Measurements from ENCODE around the gene NUDT1. TPM values are rescaled to one million over a fixed set of nuclear protein-coding genes. Genes with fewer than 3 reads are reported as not detected.

The NUDT1 gene
- total RNA-seq, 1 experiment from 2014 or later = 100 TPM

- ChIA-PET POLR2A (no interaction called here), CTCF (no interaction called here)
- DNase-seq (ENCODE audit: low spot score) = no peak
- H3K27me3 Mint-ChIP-seq (ENCODE audit: low read depth) = no peaks in the 10 kb centered on the region
- H3K4me1 Mint-ChIP-seq = no peaks in the 10 kb centered on the region
- H3K9me3 Mint-ChIP-seq = no peaks in the 10 kb centered on the region
- no peak for TF ChIP-seq RORB (CRISPR knock-in tag; IDR thresholded peaks at IDR 0.05)
- TF ChIP-seq E2F1 (CRISPR knock-in tag; IDR thresholded peaks at IDR 0.05) = no peak
- no peak for TF ChIP-seq ZNF232 (CRISPR knock-in tag; IDR thresholded peaks at IDR 0.05)
- no peak for TF ChIP-seq HMGA2 (CRISPR knock-in tag; IDR thresholded peaks at IDR 0.05)
- TF ChIP-seq ATF6 (CRISPR knock-in tag; IDR thresholded peaks at IDR 0.05) = no peak
- no peak for TF ChIP-seq SOX15 (CRISPR knock-in tag; IDR thresholded peaks at IDR 0.05)
- H3K4me3 Mint-ChIP-seq = no peak overlapping the region
- peaks cover 63% of the 10 kb centered on the region for H3K36me3 Mint-ChIP-seq
- no peak overlapping the region for H3K27ac Mint-ChIP-seq
- no peak for ATAC-seq
Measured at GRCh38 chr7:2219606-2220005, 22.4 kb upstream of the NUDT1 start.

- Mint-ChIP-seq H3K4me1 (no peaks in the 10 kb centered on the region), H3K9me3 (no peaks in the 10 kb centered on the region), H3K27ac (no peak overlapping the region), H3K4me3 (no peak overlapping the region), H3K27me3 (ENCODE audit: low read depth) (no peaks in the 10 kb centered on the region), H3K36me3 (peaks cover 64% of the 10 kb centered on the region)
- CTCF ChIA-PET = no interaction called here
- TF ChIP-seq SMAD4 (CRISPR knock-in tag; IDR thresholded peaks at IDR 0.05) = no peak
- TF ChIP-seq NR3C1 (CRISPR knock-in tag; conservative IDR thresholded peaks at IDR 0.05; ENCODE audit: low read depth) = no peak
- no peak for TF ChIP-seq FOXP4 (CRISPR knock-in tag; IDR thresholded peaks at IDR 0.05)
- no peak for TF ChIP-seq NFATC4 (CRISPR knock-in tag; IDR thresholded peaks at IDR 0.05)
- TF ChIP-seq, protein P1, sequence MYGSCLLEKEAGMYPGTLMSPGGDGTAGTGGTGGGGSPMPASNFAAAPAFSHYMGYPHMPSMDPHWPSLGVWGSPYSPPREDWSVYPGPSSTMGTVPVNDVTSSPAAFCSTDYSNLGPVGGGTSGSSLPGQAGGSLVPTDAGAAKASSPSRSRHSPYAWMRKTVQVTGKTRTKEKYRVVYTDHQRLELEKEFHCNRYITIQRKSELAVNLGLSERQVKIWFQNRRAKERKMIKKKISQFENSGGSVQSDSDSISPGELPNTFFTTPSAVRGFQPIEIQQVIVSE (CRISPR knock-in tag; IDR thresholded peaks at IDR 0.05; ENCODE audit: borderline replicate concordance) = no peak
- TF ChIP-seq, protein P2, sequence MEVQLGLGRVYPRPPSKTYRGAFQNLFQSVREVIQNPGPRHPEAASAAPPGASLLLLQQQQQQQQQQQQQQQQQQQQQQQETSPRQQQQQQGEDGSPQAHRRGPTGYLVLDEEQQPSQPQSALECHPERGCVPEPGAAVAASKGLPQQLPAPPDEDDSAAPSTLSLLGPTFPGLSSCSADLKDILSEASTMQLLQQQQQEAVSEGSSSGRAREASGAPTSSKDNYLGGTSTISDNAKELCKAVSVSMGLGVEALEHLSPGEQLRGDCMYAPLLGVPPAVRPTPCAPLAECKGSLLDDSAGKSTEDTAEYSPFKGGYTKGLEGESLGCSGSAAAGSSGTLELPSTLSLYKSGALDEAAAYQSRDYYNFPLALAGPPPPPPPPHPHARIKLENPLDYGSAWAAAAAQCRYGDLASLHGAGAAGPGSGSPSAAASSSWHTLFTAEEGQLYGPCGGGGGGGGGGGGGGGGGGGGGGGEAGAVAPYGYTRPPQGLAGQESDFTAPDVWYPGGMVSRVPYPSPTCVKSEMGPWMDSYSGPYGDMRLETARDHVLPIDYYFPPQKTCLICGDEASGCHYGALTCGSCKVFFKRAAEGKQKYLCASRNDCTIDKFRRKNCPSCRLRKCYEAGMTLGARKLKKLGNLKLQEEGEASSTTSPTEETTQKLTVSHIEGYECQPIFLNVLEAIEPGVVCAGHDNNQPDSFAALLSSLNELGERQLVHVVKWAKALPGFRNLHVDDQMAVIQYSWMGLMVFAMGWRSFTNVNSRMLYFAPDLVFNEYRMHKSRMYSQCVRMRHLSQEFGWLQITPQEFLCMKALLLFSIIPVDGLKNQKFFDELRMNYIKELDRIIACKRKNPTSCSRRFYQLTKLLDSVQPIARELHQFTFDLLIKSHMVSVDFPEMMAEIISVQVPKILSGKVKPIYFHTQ (CRISPR knock-in tag; IDR thresholded peaks at IDR 0.05) = no peak
- no peak for TF ChIP-seq IRF2 (CRISPR knock-in tag; IDR thresholded peaks at IDR 0.05; ENCODE audit: borderline replicate concordance, low read depth)
- no peak for TF ChIP-seq ZNF425 (CRISPR knock-in tag; conservative IDR thresholded peaks at IDR 0.05)
- TF ChIP-seq, protein P3, sequence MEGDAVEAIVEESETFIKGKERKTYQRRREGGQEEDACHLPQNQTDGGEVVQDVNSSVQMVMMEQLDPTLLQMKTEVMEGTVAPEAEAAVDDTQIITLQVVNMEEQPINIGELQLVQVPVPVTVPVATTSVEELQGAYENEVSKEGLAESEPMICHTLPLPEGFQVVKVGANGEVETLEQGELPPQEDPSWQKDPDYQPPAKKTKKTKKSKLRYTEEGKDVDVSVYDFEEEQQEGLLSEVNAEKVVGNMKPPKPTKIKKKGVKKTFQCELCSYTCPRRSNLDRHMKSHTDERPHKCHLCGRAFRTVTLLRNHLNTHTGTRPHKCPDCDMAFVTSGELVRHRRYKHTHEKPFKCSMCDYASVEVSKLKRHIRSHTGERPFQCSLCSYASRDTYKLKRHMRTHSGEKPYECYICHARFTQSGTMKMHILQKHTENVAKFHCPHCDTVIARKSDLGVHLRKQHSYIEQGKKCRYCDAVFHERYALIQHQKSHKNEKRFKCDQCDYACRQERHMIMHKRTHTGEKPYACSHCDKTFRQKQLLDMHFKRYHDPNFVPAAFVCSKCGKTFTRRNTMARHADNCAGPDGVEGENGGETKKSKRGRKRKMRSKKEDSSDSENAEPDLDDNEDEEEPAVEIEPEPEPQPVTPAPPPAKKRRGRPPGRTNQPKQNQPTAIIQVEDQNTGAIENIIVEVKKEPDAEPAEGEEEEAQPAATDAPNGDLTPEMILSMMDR (IDR thresholded peaks at IDR 0.05) = no peak
- no peak for TF ChIP-seq CBFB (CRISPR knock-in tag; IDR thresholded peaks at IDR 0.05; ENCODE audit: low read depth)
- TF ChIP-seq TEAD1 (CRISPR knock-in tag; IDR thresholded peaks at IDR 0.05) = no peak
- TF ChIP-seq ZNF671 (CRISPR knock-in tag; IDR thresholded peaks at IDR 0.05) = no peak
- TF ChIP-seq GTF2I (CRISPR knock-in tag; conservative IDR thresholded peaks at IDR 0.05) = no peak
- ATAC-seq (no peak), DNase-seq (ENCODE audit: low spot score) (no peak)
- POLR2A ChIA-PET = no interaction called here
Measured at GRCh38 chr7:2220030-2220429, 22.0 kb upstream of the NUDT1 start.
